GM18858 (cell line): ENCODE measurements around the gene TCEA2.

ENCODE experiments used
- ATAC-seq: cut with Tn5 transposase; IDR thresholded peaks from one replicate; pipeline ENCODE4 v1.9.1; 2021; ENCODE audit not compliant: unreplicated experiment

TCEA2 gene

DNA sequence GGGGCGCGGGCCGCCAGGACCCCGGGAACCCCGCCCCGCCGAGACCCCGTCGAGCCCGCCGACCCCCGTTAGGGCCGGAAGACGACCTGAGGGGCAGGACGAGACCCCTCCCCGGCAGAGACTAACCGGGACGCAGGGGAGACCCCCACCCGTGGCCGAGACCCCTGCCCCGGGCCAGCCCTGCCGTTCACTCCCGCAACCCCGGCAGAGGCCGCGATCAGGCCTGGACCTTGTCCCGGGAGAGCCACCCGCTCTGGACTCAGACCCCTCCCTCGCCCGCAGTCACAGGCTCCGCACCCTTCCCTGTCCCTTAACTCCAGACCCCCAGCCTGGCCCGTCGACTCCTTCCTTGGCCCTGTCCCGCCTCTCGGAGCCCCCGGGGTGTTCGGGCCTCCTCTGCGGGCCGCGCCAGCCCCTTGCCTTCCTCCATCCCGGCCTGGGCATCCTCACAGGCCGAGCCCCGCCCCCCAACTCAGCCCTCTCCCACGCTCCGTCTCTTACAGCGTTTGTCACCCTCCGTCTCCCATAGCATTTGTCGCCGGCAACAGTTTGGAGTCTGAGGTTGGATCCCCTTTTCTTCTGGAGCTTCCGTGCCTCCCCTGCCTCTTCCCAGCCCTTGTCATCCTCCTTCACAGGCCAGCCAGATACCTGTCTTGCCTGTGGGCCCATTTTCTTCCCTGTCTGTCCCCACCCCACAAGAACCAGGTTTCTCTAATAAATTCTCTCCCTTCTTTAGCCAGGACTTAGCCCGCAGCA, 569 bp downstream of the TCEA2 start:
- ATAC-seq = no peak

DNA sequence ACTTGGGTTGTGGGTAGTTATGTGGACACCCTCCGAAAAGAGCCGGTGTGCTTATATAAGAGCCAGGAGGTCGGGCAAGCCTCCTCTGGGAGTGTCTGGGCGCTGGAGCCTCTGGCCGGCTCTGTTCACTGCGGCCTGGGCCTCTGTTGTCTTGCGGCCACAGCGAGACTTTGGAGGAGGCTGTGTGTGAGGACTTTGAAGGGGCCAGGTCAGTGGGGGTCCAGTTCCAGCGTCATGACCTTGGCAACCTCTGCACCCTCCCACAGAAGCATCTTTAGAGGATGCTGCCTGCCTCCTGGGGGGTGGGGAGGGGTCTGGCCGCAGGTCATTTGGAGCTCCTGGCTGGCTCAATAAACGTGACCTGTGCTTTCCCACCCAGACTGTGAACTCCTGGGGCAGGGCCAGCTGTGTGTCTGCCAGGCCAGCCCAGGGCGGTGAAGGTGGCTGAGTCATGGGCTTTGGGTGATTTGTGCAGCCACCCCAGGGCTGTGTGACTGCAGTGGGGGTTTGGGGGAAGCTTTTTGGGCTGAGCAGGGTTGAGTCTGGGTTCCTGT, 1.2 kb downstream of the TCEA2 start:
- ATAC-seq = no peak

DNA sequence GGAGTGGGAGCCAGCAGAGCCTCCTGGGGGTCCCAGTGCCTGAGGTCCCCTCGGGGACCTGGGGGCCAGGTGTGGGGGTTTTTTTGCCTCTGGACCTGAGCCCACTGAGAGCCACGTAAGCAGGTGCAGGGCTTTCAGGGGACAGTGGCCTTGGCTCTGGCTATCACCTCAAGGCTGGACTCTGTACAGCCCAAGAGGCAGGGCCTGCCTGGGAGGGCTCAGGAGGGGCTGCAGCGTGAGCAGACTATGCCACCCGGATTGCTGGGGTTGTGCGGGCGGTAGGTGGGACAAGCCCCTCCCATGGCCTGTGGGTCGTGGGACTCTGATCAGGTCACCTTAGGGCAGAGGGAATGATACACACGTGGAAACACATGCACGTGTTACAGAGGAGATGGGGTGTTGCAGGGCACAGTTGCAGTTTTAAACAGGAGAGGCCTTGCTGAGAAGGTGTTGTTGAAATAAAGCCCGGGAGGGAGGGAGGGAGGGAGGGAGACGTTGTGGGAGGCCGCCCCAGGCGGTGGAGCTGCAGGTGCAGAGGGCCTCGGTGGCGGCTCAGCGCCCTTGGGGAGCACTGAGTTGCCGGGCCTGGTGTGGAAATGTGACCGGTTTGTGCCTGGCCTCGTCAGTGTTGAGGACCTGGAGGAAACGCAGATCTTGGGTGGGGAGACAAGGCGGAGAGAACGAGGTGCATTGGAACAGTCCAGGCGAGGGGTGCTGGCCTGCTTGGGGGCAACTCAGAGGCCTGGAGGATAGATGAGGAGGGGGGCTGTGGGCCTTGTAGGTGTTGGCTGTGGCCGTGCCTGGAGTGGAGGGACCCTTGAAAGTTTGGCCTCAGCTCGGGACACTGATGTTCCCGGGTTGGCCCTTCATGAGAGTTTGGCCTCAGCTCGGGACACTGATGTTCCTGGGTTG, 2.3 kb downstream of the TCEA2 start:
- no peak for ATAC-seq

GRCh38 chr20:64065974-64066343, 3.0 kb downstream of the TCEA2 start:
- ATAC-seq = no peak

GRCh38 chr20:64067005-64067632, 4.1 kb downstream of the TCEA2 start:
- ATAC-seq = no peak

DNA sequence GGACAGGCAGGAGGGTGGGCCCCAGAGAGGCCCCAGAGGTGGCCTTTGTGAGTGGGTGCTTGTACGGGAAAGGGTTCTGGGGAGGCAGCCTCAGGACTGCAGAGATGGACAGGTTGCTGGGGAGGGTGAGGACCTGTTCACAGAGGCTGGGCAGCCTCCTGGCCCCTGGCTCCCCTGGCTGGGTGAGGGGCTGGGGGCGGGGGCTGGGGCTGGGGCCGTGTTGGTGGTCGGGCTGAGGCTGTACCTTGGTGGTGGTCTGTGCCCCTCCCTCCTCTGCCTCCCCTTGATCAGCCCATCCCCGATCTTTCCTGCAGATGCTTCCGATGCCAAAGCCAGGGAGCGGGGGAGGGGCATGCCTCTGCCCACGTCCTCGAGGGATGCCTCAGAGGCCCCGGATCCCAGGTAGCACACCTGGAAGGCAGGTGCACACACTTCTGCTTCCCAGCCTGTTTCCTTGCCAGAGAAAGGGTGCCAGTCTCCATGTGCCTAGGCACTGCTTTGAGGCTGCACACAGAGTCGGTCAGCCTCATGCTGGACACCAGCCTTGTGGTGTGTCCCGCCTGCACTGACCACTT, 4.8 kb downstream of the TCEA2 start:
- ATAC-seq = no peak

DNA sequence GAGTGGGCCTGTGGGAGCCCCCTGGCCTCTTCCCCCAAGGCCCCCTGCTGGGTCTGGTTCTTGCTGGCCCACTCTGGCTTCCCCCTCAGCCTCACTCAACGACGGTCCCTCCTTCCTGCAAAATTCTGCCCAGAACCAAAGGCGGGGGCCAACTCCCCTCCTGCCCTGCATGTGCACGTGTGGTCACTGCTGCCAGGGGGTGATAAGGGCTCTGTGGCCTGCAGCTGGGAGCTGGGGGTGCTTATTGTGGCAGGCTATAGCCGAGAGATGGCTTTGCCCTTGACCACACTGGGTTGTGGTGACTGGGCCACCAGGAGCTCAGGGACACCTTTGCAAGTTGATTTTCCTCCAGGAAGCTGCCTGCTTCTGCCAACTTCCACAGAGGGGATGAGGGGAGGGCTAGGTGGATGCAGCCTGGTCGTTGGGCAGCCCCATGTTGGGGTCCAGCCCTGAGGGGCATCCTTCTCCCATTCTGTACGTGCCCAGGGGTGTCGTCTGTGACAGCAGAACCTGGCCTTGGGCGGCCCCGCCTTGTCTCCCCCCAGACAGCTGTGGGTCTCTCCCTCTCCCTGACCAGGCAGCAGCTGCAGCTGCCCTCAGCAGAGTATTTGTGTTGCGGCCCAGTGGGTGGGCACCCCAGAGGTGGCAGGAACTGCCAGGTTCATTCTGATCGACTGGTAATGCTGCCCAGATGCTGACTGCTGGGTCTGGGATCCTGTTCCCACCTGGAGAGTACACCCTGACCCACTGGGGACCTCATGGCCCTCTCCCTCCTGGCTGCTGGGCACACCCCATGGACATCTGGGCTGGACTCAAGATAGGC, 5.6 kb downstream of the TCEA2 start:
- ATAC-seq = no peak

DNA sequence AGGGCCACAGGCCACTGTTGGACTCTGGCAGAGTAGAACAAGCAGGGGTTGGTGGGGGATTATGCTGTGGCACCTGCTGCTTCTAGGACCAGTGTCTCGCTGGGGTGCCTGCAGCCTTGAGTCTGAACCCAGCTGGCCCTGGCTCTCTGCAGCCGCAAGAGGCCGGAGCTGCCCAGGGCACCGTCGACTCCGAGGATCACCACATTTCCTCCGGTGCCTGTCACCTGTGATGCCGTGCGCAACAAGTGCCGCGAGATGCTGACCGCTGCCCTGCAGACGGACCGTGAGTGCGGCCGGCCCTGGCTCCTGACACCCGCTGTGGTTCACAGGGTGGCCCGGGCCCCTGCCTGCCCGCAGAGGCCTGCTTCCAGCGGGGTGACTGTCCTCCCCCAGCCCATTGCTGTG, 6.2 kb downstream of the TCEA2 start:
- no peak for ATAC-seq

- ATAC-seq = no peak
Observed at GRCh38 chr20:64069614-64070243, 6.7 kb downstream of the TCEA2 start.

DNA sequence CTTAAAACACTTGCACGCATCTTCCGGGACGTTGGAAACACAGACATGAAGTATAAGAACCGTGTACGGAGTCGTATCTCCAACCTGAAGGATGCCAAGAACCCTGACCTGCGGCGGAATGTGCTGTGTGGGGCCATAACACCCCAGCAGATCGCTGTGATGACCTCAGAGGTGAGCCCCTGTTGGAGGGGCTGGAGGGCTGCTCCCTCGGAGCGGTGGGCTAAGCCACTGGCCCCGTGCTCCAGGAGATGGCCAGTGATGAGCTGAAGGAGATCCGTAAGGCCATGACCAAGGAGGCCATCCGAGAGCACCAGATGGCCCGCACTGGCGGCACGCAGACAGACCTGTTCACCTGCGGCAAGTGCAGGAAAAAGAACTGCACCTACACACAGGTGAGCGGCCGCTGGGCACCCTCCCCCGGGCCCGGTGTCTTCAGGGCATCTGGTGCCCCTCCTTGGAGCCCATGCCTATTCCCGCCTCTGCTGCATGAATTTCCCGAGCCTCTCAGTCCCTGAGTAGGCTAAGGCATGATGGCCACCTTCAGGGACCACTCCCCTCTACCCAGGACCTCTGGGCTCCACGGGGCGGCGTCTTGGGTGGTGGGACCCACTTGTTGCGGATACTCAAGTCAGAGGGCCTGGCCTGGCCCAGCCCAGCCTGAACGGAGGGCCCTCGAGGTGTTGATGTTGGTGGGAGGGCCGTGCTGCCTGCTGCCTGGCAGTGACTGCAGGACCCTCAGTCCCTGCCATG, 7.4 kb downstream of the TCEA2 start:
- no peak for ATAC-seq

- no peak for ATAC-seq
Observed at GRCh38 chr20:64071341-64072332, 8.6 kb downstream of the TCEA2 start.

GRCh38 chr20:64072498-64073063, 9.6 kb downstream of the TCEA2 start:
- no peak for ATAC-seq

- no peak for ATAC-seq
Observed at GRCh38 chr20:64073476-64074183, 10.6 kb downstream of the TCEA2 start.

- ATAC-seq = no peak
Observed at GRCh38 chr20:64074184-64074789, 11.3 kb downstream of the TCEA2 start.

- ATAC-seq = no peak
Observed at GRCh38 chr20:64074963-64075362, 12.0 kb downstream of the TCEA2 start.

GRCh38 chr20:64075556-64075955, 12.6 kb downstream of the TCEA2 start:
- ATAC-seq = no peak
